Uterus (tissue), 2 donors: ENCODE measurements around the gene ZAP70.

Experiments
- POLR2A ChIP-seq, 2 donors: fragments of 450-650 bp; IDR thresholded peaks; one replicate each; pipeline ENCODE4 v1.6.1; 2016; ENCODE audit warnings: antibody characterized with exemption in 2 of 2, mild to moderate bottlenecking in 1 of 2, moderate library complexity in 1 of 2
- TF ChIP-seq, protein P1 (sequence below), 4 experiments: fragments of 200-600 bp in 2 of 4; fragments of 450-650 bp in 2 of 4; sonication (generic) in 2 of 4; IDR thresholded peaks; one replicate each; pipeline ENCODE4 v1.5.1; 2016 to 2019; ENCODE audit warnings: antibody characterized with exemption in 4 of 4, mild to moderate bottlenecking in 2 of 4, moderate library complexity in 1 of 4

DNA sequence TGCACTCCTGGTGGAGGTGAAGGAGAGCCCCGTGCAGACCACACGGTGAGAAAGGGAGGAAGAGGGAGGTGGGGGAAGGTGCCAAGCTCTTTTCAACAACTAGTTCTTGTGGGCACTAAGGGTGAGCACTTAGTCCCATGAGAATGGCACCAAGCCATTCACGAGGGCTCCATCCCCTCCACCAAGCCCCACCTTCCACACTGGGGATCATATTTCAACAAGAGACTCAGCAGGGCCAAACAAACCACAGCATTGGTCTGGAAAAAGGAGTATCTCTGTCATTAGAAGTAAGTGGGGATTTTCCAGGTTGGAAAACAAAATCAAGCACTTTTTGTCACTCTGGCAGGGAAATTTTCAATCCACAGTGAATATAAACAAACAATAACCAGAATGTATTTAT lies 38.4 kb downstream of the ZAP70 start:
- TF ChIP-seq, protein P1, sequence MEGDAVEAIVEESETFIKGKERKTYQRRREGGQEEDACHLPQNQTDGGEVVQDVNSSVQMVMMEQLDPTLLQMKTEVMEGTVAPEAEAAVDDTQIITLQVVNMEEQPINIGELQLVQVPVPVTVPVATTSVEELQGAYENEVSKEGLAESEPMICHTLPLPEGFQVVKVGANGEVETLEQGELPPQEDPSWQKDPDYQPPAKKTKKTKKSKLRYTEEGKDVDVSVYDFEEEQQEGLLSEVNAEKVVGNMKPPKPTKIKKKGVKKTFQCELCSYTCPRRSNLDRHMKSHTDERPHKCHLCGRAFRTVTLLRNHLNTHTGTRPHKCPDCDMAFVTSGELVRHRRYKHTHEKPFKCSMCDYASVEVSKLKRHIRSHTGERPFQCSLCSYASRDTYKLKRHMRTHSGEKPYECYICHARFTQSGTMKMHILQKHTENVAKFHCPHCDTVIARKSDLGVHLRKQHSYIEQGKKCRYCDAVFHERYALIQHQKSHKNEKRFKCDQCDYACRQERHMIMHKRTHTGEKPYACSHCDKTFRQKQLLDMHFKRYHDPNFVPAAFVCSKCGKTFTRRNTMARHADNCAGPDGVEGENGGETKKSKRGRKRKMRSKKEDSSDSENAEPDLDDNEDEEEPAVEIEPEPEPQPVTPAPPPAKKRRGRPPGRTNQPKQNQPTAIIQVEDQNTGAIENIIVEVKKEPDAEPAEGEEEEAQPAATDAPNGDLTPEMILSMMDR (IDR thresholded peaks at IDR 0.05), result no peak
- TF ChIP-seq POLR2A (IDR thresholded peaks at IDR 0.05), result no peak
